Stimulated activated CD4-positive, alpha-beta T cell treated with anti-CD3 and anti-CD28 coated beads, Interleukin-1b, Interleukin-23, amount 100 ng/mL, for 4 hours (primary cell): ENCODE measurements around the gene SEC14L1.

Experiments used
- DNase-seq, 2 donors: peaks; one replicate each; pipeline ENCODE4 v3.0.0-alpha.2; 2020; ENCODE audit warnings: low read depth in 2 of 2

The SEC14L1 gene

DNA sequence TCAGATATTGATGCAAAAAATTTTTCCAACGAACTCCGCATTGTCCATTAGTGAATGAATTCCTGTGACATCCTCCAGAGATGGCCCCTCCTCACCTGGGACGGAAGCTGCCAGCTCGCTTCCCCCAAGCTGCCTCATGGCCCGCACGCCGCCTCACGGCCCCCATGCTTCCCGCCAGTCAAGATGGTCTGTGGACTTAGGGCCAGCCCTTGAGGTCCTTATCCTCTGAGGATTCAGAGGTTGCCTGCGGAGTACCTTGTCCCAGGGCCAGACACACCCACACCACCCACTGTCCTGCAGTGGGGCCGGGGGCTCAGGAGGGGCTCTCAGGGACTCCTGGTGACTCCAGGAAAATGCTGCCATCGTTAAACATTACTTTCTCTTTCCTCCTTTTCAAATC is 73.6 kb downstream of the SEC14L1 start:
- DNase-seq, result no peak

DNA sequence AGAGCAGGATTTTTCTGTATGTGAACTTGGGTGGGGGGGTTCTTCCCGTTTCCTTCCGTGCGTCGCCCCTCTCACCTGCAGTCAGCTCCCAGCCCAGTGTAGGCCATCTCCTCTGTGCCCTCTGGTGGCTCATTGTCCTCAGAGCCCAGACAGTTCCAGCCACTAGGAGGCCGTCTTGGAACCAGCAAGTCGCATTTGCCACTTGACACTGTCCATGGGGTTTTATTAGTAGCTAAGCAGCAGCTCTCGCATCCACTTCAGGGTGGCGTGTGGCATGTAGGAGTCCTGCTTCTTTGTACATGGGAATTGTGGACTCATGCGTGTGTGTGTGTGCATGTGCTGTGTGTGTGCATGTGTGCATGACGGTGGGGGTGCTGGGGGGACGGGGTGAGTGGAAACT is 74.0 kb downstream of the SEC14L1 start:
- no peak for DNase-seq

DNA sequence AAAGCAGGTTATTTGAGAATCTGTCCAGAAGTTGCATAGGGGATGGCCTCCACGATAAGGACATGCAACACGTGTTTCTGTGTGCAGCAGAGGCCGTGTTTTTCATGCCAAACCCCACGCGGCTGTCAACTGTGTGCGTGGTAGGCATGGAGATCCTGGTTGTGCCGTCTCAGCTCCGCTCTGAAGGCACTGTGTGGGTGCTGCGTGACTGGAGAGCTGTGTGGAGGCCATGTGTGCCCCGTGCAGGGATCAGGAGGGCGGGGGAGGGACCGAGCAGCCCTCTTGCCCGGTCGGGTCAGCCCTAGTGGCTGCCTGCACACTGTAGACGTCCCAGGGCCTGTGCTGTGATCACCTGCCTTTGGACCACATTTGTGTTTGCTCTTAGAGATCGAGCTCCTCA is 74.5 kb downstream of the SEC14L1 start:
- DNase-seq, result no peak

DNA sequence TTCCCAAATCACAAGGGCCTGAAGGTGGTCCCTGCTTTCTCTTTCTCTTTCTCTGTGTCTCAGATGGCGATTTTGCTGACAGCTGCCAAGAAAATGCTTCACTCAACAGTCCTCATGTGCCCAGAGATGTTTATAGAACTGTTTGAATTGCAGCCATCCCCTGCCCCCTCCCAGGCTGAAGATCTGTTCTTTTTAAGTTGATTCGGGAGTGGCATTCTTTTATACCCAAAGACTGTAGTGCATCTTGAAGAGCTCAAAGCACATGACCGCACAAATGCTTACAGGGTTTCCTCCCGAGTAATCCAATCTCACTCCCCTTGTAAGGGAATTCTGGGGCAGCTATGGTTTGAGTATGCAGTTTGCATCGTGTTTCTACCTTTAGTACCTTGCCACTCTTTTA is 75.7 kb downstream of the SEC14L1 start:
- DNase-seq, result no peak

DNA sequence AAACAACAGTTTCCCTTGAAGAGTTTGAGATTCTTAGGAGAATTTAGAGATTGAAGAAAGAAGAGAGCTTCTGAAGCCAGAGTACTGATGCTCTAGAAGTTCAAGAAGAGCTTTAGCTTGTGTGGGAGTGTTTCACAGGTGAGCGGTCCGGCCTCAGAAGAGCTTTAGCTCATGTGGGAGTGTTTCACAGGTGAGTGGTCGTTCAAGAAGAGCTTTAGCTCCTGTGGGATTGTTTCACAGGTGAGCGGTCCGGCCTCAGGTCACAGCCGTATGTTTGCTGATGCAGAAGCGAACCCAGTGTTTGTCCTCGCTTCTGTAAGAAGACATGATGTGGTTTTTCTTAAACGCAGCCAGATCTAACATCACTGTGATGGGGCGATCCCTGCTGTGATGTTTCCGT is 76.4 kb downstream of the SEC14L1 start:
- no peak for DNase-seq

DNA sequence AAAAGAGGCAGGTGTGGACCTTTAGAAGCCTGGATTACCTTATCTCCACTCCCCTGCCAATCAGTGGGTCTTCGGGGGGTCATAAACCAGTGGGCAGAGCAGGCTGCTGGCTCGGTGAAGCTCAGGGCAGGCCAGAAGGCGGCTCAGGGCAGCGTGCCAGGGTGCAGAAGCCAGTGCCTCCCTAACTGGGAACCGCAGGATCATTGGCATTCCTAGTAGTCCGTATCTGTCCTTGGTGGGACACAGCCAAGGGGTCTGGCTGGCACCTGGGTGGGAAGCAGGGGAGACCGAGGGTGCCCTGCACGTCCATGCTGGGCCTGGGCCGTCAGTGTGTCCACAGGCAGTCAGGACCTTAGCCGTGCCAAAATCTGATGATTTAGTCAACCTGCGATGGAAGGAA is 76.8 kb downstream of the SEC14L1 start:
- no peak for DNase-seq

DNA sequence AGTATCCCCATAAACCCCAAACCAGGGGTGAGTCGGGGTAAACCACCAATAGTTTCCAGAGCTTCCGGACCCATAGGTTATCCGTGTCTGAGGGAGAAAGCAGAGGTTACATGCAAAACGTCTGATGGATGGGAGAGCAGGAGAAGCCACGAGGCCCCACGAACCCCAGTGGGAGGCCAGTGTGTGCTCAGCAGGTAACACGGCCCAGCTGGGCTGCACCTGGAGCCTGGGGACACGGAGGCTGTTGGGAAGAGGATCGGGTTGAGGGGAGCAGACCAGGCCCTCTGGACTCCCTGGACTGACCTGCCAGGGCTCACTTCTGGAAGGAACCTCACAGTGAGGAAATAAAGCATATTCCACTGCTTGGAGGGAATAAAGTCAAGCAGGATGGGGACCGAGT is 78.1 kb downstream of the SEC14L1 start:
- no peak for DNase-seq

DNA sequence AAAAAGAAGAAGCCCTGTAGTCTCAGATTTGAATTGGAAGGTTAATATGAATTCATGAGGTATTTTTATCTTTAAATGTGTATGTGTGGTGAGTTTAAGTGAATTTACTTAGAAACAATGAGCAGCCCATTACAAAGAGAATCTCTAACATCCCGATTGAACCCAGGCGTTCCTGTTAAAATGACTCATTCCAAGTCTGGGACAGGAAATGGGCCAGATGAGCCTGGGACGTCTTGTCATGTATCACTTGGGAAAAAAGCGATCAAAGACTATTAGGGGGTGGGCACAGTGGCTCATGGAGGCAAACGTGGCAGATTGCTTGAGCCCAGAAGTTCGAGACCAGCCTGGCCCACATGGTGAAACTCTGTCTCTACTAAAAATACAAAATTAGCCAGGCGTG is 81.6 kb downstream of the SEC14L1 start:
- no peak for DNase-seq

DNA sequence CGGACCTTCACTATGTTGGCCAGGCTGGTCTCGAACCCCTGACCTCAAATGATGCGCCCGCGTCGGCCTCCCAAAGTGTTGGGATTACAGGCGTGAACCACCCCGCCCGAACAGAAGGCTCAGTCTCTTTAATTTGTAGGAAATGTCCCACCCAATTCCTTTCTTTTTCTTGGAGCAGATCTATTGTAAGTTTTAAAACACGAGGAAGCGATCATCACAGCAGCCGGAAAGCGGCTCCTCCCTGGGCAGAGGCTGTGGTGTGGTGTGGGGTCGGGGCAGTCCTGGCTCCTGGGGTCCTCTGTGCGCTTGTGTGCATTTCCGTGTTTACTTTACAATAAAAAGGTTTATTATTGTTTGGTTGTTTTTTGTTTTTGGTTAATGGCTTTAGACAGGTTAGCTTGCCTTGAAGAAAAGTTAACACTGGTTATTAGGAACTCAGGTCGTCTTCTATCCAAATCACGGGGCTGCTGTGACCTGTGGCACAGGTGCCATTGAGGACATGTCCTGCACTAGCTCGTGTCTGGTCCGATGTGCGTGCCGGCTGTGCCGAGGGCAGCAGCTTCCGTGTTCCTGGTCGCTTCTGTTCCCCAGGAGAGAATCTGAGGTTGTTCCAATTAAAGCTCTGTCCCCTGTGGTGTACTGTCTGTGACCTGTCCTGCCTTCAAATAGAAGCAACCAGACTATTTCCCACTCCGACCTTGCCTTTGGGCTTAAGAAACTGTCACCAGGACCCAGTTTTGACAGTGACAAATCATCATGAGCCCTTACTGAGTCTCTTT is 83.1 kb downstream of the SEC14L1 start:
- no peak for DNase-seq

DNA sequence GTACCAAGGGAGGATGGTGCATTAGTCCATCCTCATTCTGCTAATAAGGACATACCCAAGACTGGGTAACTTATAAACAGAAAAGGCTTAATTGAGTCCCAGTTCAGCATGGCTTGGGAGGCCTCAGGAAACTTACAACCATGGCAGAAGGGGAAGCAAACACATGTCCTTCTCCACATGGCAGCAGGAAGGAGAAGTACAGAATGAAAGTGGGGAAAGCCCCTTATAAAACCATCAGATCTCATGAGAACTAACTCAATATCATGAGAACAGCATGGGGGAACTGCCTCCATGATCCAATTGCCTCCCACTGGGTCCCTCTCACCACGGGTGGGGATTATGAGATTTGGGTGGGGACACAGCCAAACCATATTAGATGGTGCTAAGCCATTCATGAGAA is 84.5 kb downstream of the SEC14L1 start:
- DNase-seq, result no peak

DNA sequence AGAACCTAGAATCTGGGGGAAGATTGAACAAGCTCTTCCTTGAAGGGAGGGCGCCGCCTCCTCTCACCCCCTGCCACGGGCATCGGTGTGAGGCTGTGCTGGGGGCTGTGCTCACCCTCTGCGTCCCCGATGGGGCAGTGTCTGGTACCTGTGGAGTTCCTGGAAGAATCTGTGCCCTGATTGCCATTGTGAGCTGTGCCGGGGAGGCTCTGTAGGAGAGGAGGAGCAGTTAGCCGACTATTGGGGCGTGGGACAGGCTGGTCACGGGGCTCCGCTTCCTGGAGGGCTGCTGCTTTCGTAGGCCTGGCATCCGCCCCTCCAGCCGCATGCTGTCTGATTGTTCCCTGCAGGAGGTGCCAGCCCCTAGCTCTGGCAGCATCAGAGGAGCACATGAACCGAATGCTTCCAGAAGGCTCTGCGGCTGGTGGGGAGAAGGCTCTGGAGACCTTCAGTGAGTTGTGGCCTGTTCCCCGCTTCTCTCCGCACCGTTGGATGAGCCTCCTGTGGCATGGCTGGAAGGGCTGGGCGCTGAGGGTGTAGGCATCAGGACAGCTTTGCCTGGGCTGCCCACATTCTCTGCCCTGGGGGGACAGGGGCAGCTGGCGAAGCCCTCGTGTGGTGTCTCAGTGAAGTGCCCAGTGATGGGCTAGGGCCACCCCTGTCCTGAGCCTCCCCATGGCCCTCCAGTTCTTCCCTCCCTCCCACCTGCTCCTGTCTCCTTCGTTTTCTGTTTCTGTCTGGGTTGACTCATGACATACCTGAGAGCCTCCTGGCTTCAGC is 86.9 kb downstream of the SEC14L1 start:
- DNase-seq, result no peak

DNA sequence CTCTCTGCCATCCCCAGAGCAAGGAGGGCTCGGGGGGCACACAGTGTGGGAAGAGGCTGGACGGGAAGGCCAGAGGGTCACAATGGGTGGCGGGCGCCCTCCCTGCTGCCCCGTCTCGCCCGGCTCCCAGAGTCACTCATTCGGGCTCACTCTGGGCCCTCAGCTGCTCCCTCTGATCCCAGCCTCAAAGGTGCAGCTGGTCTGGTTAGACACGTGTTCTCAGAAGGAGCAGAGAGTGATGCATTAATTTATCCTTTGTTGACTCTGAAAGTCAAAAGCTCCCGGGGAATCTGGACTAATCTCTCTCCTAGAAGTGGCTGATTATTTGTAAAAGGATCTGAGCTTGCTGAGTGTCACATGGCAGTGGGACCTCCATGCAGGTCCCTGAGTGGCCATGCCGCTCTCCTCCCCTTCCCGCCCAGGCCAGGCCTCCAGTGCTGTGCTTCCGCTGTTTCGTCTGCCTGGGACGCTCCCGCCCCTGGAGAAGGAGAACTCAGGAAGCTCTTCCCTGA is 87.5 kb downstream of the SEC14L1 start:
- DNase-seq, result no peak

DNA sequence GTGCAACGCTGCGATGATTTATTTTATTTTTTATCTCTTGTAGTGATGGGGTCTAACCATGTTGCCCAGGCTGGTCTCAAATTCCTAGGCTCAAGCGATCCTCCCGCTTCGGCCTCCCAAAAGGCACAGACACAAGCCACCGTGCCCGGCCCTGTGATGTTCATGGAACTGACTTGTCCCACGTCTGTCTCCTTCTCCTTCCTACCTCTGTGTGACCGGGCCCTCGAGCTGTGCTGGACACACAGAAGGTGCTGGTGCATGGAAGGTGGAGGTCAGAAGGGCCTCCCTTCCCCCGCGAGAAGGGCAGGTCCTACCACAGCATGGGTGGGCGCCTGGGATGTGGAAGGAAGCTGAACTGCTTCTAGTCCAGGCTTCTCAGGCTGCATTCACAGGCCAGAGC is 88.0 kb downstream of the SEC14L1 start:
- DNase-seq, result no peak

DNA sequence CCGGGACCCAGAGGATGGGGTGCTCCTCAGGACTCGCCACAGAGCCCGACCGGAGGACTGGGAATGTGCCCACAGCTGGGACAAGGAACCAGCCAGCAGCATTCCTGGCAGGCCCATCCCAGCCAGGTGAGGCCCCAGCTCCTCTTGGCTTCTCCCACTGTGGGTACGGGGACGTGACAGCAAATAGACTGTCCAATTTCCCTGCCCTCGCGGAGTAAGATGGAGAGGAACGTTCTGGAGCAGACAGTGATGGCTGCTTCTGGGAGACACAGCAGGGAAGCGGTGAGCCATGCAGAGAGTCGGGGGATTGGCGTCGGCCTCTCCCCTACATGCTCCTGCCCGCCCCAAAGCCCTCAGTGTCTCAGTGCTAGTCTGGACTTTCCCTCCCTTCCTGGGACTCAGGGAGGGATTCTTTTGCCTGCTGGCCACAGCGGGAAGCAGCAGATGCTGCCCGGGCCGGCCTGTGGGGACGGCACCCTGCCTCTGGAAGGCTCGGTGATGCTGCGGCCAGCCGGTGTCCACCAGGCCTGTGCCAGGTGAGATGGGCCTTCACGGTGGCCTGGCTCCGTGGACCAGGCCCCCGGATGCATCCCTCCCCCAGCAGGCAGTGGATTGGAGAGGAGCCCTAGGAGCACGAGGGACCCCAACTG is 89.1 kb downstream of the SEC14L1 start:
- no peak for DNase-seq

DNA sequence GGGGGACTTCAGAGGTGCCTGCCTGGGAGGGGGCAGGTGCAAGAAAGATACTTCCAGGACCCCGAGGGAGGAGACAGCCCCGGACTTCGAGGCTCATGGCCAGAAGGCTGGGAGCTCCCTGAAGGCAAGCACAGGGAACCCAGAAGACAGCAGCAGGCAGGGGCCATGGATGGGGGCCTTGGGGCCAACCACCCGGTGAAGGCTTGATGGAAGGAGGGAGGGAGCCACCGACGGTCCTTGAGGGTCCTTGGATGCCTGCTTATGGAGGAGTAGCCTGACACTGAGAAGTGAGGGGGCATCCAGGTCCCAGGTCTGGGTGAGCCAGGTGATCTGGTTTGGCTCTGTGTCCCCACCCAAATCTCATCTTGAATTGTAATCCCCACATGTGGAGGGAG is 89.7 kb downstream of the SEC14L1 start:
- DNase-seq, result no peak

DNA sequence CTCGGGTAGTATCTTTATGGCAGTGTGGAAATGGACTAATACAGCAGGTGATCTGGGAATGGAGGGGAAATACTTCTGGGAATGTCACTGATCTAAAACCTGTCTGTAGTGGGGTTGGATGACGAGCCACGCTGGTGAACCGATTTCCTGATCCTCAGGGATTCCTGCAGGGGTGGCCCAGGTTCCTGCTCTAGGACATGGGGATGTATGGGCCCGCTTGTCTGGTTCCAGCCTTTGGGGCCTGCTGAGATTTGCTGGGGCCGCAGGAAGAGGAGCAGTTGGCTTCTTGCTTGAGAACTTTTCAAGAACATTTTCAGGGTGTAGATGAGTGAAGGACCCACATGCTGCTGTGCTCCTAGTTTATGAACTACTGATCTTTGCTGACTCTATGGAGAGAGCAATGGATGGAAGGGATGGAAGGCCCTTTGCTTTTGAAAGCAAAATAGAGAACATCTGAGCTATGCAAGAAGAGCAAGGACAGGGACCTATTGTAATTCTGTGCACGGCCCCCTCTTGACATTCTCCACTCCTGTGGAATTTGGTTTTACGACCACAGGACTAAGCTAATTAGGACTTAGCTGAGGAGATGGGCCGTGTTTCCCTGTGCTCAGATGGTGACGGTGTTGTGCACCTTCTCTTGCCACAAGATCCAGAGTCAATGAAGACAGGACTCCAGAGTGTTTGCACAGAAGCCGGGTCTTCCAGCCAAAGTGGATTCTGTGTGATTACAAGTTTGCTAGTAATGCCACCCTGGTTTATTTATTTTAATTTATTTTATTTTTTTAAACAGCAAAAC is 90.5 kb downstream of the SEC14L1 start:
- no peak for DNase-seq

DNA sequence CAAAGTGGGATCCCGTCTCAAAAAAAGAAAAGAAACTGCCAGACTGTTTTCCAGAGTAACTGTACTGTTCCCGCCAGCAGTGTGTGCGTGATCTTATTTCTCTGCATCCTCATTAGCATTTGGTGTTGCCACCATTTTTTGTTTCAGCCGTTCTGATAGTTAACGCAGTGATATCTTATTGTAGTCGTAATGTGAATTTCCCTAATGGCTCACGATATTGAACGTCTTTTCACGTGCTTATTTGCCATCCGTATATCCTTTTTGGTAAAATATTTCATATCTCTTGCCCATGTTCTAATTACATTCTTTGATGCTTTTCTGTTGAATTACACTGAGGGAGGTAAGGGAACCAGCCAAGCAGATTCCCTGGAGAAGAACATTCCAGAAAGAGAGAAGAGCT is 92.4 kb downstream of the SEC14L1 start:
- DNase-seq, result no peak

DNA sequence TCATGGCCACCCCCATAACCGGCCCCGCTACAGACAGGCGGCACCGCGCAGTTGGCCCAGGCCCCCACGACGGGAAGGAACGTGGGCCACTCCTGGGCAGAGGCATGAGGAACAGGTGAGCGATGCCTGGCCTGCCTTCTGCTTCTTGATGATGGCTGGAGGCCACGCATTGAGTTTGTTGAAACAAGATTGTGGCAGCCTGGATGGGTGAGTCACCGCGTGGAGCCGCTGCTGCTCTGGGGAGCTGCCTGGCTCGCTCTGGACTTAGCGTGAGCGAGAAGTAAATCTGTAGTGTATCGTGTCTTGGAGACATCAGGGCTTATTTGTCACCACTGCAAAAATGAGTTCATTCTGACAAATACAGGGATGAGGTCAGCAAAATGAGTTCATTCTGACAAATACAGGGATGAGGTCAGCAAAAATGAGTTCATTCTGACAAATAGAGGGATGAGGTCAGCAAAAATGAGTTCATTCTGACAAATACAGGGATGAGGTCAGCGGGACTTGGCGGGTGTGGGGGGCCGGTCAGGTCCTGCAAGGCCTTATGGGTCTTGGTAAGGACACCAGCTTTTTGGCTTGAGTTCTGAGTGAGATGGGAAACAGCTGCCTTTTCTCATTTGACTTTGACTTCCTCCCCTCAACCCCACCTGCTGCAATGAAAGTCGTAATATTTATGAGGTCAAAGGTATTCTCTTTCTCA is 93.0 kb downstream of the SEC14L1 start:
- DNase-seq, result no peak

DNA sequence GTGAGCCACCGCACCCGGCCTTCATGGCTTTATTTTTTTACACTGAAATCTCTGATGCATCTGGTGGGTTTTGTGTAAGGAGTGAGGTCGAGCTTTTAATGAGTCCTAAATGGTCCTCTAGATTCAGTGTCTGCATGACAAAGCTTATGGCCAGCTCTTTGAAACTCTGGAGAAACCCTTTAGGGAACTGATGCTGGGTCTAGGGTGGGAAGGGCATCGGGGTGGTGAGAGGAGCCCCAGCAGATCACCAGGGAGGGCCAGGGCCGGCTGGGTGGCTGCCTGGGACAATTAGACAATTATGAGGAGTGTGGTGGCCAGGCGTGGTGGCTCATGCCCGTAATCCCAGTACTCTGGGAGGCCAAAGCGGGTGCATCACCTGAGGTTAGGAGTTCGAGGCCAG is 93.9 kb downstream of the SEC14L1 start:
- no peak for DNase-seq

DNA sequence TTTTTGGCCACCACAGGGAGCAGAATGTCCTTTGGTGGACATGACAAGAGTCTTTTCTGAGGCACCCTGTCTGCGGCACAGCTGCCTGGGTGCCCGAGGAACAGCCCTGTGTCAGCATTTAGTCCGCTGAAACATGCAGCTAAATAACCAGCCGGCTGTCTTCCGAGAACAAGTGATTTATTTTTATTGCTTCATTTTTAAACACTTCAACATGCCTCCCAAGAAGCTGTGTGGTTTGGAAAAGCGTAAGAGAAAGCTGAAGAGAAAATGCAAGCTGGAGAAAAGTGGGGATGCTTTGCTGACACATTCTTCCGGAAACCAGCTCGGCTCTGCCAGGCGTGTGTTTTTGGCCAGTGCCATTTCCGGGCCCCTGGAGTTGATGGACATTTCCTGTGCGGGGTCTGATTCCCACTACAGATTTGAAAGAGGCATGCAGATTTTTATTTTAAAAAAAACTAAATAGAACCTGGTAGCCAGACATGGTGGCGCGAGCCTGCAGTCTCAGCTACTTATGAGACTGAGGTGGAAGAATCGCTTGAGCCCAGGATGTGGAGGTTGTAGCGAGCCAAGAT is 94.7 kb downstream of the SEC14L1 start:
- DNase-seq, result no peak
